HFFc6 (cell line): ENCODE results near the gene RIPK4. TPM values are rescaled to one million over a fixed set of nuclear protein-coding genes. Genes with fewer than 3 reads are reported as not detected.

Experiments
- DNase-seq: peaks from one replicate; pipeline ENCODE4 v3.0.0-alpha.2; 2018
- H3K27ac Mint-ChIP-seq: 2 replicates; pipeline ENCODE4 v1.8.0; 2020; ENCODE audit warnings: mild to moderate bottlenecking, mixed read lengths
- H3K27me3 Mint-ChIP-seq: 2 replicates; pipeline ENCODE4 v1.8.0; 2021; ENCODE audit warnings: mild to moderate bottlenecking, moderate library complexity, mixed read lengths; ENCODE audit not compliant: insufficient read depth
- H3K36me3 Mint-ChIP-seq: 2 replicates; pipeline ENCODE4 v1.8.0; 2021; ENCODE audit warnings: low read depth, mixed read lengths
- H3K4me1 Mint-ChIP-seq: 2 replicates; pipeline ENCODE4 v1.8.0; 2020; ENCODE audit warnings: low read depth, mixed read lengths
- H3K4me3 Mint-ChIP-seq: 2 replicates; pipeline ENCODE4 v1.8.0; 2020; ENCODE audit warnings: mild to moderate bottlenecking, moderate library complexity, mixed read lengths
- H3K9me3 Mint-ChIP-seq: 2 replicates; pipeline ENCODE4 v1.8.0; 2020; ENCODE audit warnings: mild to moderate bottlenecking, mixed read lengths
- CTCF ChIP-seq: fragments of 200-600 bp; sonication (generic); IDR thresholded peaks from 2 replicates; pipeline ENCODE4 v1.5.0; 2021; ENCODE audit warnings: antibody characterized with exemption, mild to moderate bottlenecking
- total RNA-seq, 6 experiments: library from RNA; stranded (reverse); fragmentation: NEBNext Ultra II Directional; extraction: Animal tissue kit (Norgen Biotek cat#: 25700); gene quantifications; 2 replicates in 1 of 6; 3 replicates in 5 of 6; pipeline ENCODE4 v1.2.3, GENCODE V29; 2021

The RIPK4 gene
- total RNA-seq, 6 experiments from 2014 or later, result 0.05 to 0.12 (median 0.07) TPM; not detected in 2

GRCh38 chr21:41729701-41730366 is 37.0 kb downstream of the RIPK4 start:
- Mint-ChIP-seq H3K4me3 (no peak overlapping the region), H3K4me1 (peaks cover 15% of the 10 kb centered on the region), H3K9me3 (no peaks in the 10 kb centered on the region; the same call in 1 of the 2 replicates), H3K36me3 (no peaks in the 10 kb centered on the region), H3K27me3 (peaks cover 9% of the 10 kb centered on the region), H3K27ac (no peak overlapping the region)
- no peak for TF ChIP-seq CTCF
- DNase-seq, result no peak

- Mint-ChIP-seq H3K27ac (peak overlapping the region; percentile 22; the same call in 1 of the 2 replicates), H3K27me3 (peaks cover 7% of the 10 kb centered on the region), H3K36me3 (no peaks in the 10 kb centered on the region), H3K4me1 (peaks cover 15% of the 10 kb centered on the region), H3K4me3 (no peak overlapping the region), H3K9me3 (no peaks in the 10 kb centered on the region; the same call in 1 of the 2 replicates)
- DNase-seq, result no peak
- no peak for TF ChIP-seq CTCF
Observed at GRCh38 chr21:41727784-41728763, 38.8 kb downstream of the RIPK4 start.

GRCh38 chr21:41726970-41727783 is 39.7 kb downstream of the RIPK4 start:
- Mint-ChIP-seq H3K4me1 (peaks cover 15% of the 10 kb centered on the region), H3K27me3 (peaks cover 5% of the 10 kb centered on the region), H3K27ac (peak overlapping the region; percentile 22; the same call in 1 of the 2 replicates), H3K9me3 (no peaks in the 10 kb centered on the region; the same call in 1 of the 2 replicates), H3K4me3 (no peak overlapping the region), H3K36me3 (no peaks in the 10 kb centered on the region)
- peak; percentile 26 for DNase-seq
- TF ChIP-seq CTCF, result no peak

- DNase-seq, result no peak
- Mint-ChIP-seq H3K36me3 (no peaks in the 10 kb centered on the region), H3K27me3 (peaks cover 6% of the 10 kb centered on the region), H3K27ac (peak overlapping the region; percentile 22; the same call in 1 of the 2 replicates), H3K4me3 (no peak overlapping the region; the same call in 1 of the 2 replicates), H3K4me1 (peaks cover 15% of the 10 kb centered on the region), H3K9me3 (no peaks in the 10 kb centered on the region; the same call in 1 of the 2 replicates)
- TF ChIP-seq CTCF, result no peak
Observed at GRCh38 chr21:41726630-41726969, 40.3 kb downstream of the RIPK4 start.

GRCh38 chr21:41726058-41726558 is 40.7 kb downstream of the RIPK4 start:
- no peak for DNase-seq
- no peak for TF ChIP-seq CTCF
- no peak overlapping the region; the same call in 1 of the 2 replicates for H3K4me3 Mint-ChIP-seq
- no peaks in the 10 kb centered on the region for H3K36me3 Mint-ChIP-seq
- no peaks in the 10 kb centered on the region for H3K9me3 Mint-ChIP-seq
- peaks cover 15% of the 10 kb centered on the region for H3K4me1 Mint-ChIP-seq
- H3K27me3 Mint-ChIP-seq, result peaks cover 7% of the 10 kb centered on the region
- no peak overlapping the region for H3K27ac Mint-ChIP-seq
